CD4-positive, alpha-beta T cell treated with Interleukin-12 subunit alpha and Interleukin-12 subunit beta, for 1 hour (primary cell): ENCODE results near the gene GGN.
"Not testable (repeated sequence)": the region's sequence is repeated elsewhere in the genome, so short reads cannot be mapped to it uniquely, and the experiment has no call there.

Experiments
- DNase-seq: peaks from one replicate; pipeline ENCODE4 v3.0.0-alpha.2; 2020

GGN gene, protein sequence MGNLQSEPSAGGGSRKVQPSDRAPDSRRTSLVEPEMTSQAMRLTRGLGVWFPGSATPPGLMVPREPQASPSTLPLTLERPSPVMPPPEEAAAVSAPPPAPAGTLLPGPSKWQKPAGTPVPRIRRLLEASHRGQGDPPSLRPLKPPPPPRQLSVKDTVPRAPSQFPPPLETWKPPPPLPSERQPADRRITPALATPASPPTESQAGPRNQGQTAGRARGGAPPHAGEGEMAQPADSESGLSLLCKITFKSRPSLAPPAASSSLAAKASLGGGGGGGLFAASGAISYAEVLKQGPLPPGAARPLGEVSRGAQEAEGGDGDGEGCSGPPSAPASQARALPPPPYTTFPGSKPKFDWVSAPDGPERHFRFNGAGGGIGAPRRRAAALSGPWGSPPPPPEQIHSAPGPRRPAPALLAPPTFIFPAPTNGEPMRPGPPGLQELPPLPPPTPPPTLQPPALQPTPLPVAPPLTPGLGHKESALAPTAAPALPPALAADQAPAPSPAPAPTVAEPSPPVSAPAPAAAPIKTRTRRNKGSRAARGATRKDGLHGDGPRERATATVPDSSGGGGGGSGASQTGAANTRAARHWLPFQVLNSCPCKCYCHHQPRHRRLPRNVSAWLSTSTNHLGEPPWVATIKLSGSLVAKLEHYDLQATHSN

GRCh38 chr19:38387550-38388348 lies at the start of gene GGN:
Gene GGN, minus strand, starts transcription at chr19:38388034. Its CDS starts 773 bp downstream, at chr19:38387261.
- peak; percentile 88 for DNase-seq

- DNase-seq: no peak
These were observed 49.5 kb upstream of the GGN start for GRCh38 chr19:38437295-38437694.

DNA sequence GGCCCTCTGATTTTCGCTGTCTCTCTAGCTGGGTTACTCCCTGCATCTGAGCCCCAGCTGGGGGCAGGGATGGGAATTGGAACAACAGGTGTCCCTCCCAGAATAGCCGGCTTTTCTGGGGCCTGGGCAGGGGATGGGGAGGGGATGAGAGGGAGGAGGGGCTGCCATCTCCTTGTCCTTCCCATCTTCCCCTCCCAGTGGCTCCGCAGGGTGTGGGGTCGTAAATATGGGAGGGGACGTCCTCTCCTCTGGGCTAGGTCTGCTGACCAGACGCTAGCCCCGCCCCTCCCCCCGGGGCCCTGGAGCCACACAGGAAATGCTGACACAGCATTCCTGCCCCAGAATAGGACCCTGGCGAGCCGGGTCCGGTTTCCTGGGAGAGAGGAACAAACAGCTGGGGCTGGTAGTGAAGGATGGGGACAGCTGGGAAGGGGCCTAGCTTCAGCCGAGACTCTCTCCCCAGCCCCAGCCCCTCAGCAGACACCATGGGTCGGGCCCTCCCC lies 46.8 kb upstream of the GGN start:
- DNase-seq: no peak

DNA sequence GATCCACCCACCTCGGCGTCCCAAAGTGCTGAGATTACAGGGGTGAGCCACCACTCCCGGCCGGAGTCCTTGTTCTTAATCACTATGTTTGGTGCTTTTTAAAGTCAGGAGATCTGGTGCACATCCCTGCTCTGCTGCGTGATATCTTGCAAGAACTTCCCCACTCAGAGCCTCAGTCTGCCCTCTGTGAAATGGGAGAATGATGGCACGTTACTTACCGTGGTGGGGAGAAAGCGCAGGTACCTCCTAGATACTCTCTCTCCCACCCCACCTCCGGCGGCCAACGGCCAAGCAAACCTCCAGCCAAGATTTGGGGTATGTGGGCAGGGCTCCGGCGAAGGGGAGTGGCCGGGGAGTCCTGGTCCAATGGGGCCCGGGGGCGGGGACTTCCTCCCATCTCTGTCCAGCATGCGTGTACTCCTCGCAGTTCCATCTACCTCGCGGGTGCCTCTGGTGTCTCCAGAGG lies 45.5 kb upstream of the GGN start, which contains the start of gene RYR1:
TSS of gene RYR1 (plus strand) at position 424 of the 466 bp plus-strand sequence. CDS start 139 bp downstream, outside the sequence.
- peak; percentile 49 for DNase-seq

DNA sequence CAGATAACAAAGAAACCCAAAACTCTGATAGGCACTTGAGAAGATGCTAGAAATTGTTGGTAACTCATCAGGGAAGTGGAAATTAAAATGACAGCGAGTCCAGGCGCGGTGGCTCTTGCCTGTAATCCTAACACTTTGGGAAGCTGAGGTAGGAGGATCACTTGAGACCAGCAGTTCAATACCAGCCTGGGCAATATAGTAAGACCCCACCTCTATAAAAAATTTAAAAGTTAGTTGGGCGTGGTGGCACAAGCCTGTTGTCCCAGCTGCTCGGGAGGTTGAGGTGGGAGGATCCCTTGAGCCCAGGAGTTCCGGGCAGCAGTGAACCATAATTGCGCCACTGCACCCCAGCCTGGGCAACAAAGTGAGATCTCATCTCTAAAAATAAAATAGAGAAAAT lies 43.1 kb upstream of the GGN start:
- no peak for DNase-seq

- no peak for DNase-seq
These were observed 42.0 kb upstream of the GGN start for GRCh38 chr19:38429811-38430156.

- DNase-seq: no peak
These were observed 41.4 kb upstream of the GGN start for GRCh38 chr19:38429055-38429810.

- peak; percentile 44 for DNase-seq
These were observed 39.3 kb upstream of the GGN start for GRCh38 chr19:38427035-38427677.

GRCh38 chr19:38425810-38426466 lies 38.1 kb upstream of the GGN start, which contains the start of gene RASGRP4:
Gene RASGRP4, minus strand, starts transcription at chr19:38426219. Its CDS starts 128 bp downstream, at chr19:38426091.
- DNase-seq: peak; percentile 43

DNA sequence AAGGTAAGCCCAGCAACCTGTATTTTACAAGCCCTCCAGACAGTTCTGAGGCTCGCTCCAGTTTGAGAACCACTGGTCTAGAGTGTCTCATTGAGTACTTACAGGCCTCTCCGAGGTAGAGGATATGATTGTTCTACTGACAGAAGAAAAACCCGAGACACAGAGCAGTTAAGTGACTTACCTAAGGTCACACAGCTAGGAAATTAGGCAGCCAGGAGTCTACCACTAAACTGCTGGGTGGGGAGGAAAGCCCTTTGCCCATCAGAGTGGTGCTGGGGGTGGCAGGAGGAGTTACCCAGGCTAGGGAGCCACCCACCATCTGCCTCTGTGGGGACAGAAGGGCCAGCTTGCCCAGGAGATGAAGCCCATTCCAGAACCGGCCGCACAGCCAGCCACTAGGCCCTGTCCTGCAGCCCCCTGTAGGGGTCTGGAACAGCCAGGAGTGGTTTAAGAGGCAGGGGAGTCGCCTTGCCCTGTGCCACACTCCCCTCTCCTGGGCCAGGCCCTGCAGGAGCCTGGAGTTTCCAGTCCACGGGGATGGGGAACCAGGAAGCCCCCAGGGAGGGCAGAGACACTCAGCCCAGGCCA lies 37.5 kb upstream of the GGN start:
- no peak for DNase-seq

DNA sequence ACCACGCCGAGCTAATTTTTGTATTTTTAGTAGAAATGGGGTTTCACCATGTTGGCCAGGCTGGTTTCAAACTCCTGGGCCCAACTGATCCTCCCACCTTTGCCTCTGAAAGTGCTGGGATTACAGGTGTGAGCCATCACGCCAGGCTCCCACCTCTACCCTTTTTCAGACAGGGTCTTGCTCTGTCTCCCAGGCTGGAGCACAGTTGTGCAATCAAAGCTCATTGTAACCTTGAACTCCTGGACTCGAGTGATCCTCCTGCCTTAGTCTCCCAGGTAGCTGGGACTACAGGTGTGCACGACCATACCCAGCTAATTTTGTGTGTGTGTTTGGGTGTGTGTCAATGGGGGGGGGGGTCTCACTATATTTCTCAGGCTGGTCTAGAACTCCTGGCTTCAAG lies 36.4 kb upstream of the GGN start:
- no peak for DNase-seq

DNA sequence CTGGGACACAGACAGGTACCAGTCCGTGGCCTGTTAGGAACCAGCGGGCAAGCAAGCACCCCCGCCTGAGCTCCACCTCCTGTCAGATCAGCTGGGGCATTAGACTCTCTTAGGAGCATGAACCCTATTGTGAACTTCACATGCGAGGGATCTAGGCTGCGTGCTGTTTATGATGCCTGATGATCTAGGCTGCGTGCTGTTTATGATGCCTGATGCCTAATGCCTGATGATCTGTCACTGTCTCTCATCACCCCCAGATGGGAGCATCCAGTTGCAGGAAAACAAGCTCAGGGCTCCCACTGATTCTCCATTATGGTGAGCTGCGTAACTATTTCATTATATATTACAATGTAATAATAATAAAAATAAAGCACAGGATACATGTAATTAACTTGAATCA lies 34.6 kb upstream of the GGN start:
- DNase-seq: no peak

DNA sequence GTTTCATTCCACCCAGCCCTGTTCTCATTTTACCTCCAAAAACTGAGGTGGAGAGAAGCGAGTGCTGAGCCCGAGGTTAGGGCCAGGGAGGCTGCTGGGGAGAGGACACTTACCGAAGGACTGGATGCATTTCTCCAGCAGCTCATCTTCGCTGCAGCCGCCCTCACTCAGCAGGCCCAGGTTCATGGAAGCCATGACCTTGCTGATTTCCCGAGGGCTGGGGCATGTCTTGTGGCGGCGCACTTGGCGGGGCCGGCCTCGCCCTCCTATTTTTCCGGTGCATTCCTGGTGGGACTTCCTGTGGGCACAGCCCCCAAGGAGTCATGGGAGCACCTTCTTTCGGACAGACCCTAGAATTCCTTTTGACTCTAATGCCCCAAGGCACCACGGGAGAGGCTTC lies 34.0 kb upstream of the GGN start:
- DNase-seq: no peak

GRCh38 chr19:38420935-38421334 lies 33.1 kb upstream of the GGN start:
- no peak for DNase-seq

- peak; percentile 71 for DNase-seq
These were observed 30.0 kb upstream of the GGN start for GRCh38 chr19:38417544-38418506.

- no peak for DNase-seq
These were observed 29.3 kb upstream of the GGN start for GRCh38 chr19:38417146-38417543.

GRCh38 chr19:38413416-38413815 lies 25.6 kb upstream of the GGN start:
- DNase-seq: no peak

- no peak for DNase-seq
These were observed 25.1 kb upstream of the GGN start for GRCh38 chr19:38412961-38413360.

GRCh38 chr19:38412491-38412890 lies 24.7 kb upstream of the GGN start:
- no peak for DNase-seq

DNA sequence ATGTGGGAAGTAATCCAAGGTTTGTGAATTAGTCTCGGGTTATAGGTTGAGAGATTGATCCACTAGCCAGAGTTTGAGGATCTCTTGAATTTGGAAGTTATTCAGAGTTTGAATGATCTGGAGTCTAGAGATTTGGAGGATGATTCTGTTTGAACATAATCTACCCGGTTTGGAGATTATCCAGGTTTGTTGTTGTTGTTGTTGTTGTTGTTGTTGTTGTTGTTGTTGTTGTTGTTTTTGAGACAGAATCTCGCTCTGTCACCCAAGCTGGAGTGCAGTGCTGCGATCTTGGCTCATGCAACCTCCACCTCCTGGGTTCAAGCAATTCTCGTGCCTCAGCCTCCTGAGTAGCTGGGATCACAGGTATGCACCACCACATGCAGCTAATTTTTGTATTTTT lies 24.1 kb upstream of the GGN start:
- DNase-seq: not testable (repeated sequence)
